Measurements from ENCODE around the gene DOCK2. TPM values are rescaled to one million over a fixed set of nuclear protein-coding genes. Genes with fewer than 3 reads are reported as not detected.

DOCK2 gene
- total and polyA plus RNA-seq, 2 donors, result 4.1 to 19.1 TPM

- H3K36me3 ChIP-seq (ENCODE audit: insufficient read depth), result no peaks in the 10 kb centered on the region
- no peak overlapping the region for H3K4me3 ChIP-seq (ENCODE audit: low read depth, low read length)
- no peaks in the 10 kb centered on the region for H3K4me1 ChIP-seq (ENCODE audit: insufficient read depth)
- H3K27ac ChIP-seq (ENCODE audit: low read depth), result no peak overlapping the region
- DNase-seq (ENCODE audit: extremely low spot score), result no peak
- 60% methylated on average over 4 of the region's 4 CpGs for WGBS
These were observed 225.3 kb downstream of the DOCK2 start for GRCh38 chr5:169862391-169862811.

- DNase-seq (ENCODE audit: extremely low spot score), result no peak
- 86% methylated on average over 1 of the region's 1 CpG for WGBS
- H3K4me1 ChIP-seq (ENCODE audit: insufficient read depth), result no peaks in the 10 kb centered on the region
- H3K36me3 ChIP-seq (ENCODE audit: insufficient read depth), result no peaks in the 10 kb centered on the region
- no peak overlapping the region for H3K27ac ChIP-seq (ENCODE audit: low read depth)
- no peak overlapping the region for H3K4me3 ChIP-seq (ENCODE audit: low read depth, low read length)
These were observed 227.4 kb downstream of the DOCK2 start for GRCh38 chr5:169864483-169864882.

GRCh38 chr5:169867347-169867746 is 230.3 kb downstream of the DOCK2 start:
- no peak for DNase-seq (ENCODE audit: extremely low spot score)
- H3K27ac ChIP-seq (ENCODE audit: low read depth), result no peak overlapping the region
- no peaks in the 10 kb centered on the region for H3K36me3 ChIP-seq (ENCODE audit: insufficient read depth)
- WGBS, result 95% methylated on average over 2 of the region's 2 CpGs
- no peak overlapping the region for H3K4me3 ChIP-seq (ENCODE audit: low read depth, low read length)
- no peaks in the 10 kb centered on the region for H3K4me1 ChIP-seq (ENCODE audit: insufficient read depth)

- no peak overlapping the region for H3K4me3 ChIP-seq (ENCODE audit: low read depth, low read length)
- no peak for DNase-seq (ENCODE audit: extremely low spot score)
- H3K36me3 ChIP-seq (ENCODE audit: insufficient read depth), result no peaks in the 10 kb centered on the region
- no peaks in the 10 kb centered on the region for H3K4me1 ChIP-seq (ENCODE audit: insufficient read depth)
- 87% methylated on average over 3 of the region's 3 CpGs for WGBS
- H3K27ac ChIP-seq (ENCODE audit: low read depth), result no peak overlapping the region
These were observed 232.0 kb downstream of the DOCK2 start for GRCh38 chr5:169869066-169869465.

GRCh38 chr5:169870211-169870610 is 233.1 kb downstream of the DOCK2 start:
- Histone ChIP-seq H3K4me3 (ENCODE audit: low read depth, low read length) (no peak overlapping the region), H3K4me1 (ENCODE audit: insufficient read depth) (no peaks in the 10 kb centered on the region), H3K36me3 (ENCODE audit: insufficient read depth) (no peaks in the 10 kb centered on the region), H3K27ac (ENCODE audit: low read depth) (no peak overlapping the region)
- 38% methylated on average over 2 of the region's 2 CpGs for WGBS
- no peak for DNase-seq (ENCODE audit: extremely low spot score)

GRCh38 chr5:169871826-169872490 is 234.9 kb downstream of the DOCK2 start:
- no peaks in the 10 kb centered on the region for H3K36me3 ChIP-seq (ENCODE audit: insufficient read depth)
- H3K27ac ChIP-seq (ENCODE audit: low read depth), result no peak overlapping the region
- DNase-seq (ENCODE audit: extremely low spot score), result no peak
- no peaks in the 10 kb centered on the region for H3K4me1 ChIP-seq (ENCODE audit: insufficient read depth)
- H3K4me3 ChIP-seq (ENCODE audit: low read depth, low read length), result no peak overlapping the region
- WGBS, result 76% methylated on average over 5 of the region's 5 CpGs

GRCh38 chr5:169873642-169874041 is 236.6 kb downstream of the DOCK2 start:
- Histone ChIP-seq H3K4me1 (ENCODE audit: insufficient read depth) (no peaks in the 10 kb centered on the region), H3K36me3 (ENCODE audit: insufficient read depth) (no peaks in the 10 kb centered on the region), H3K4me3 (ENCODE audit: low read depth, low read length) (no peak overlapping the region), H3K27ac (ENCODE audit: low read depth) (no peak overlapping the region)
- 57% methylated on average over 5 of the region's 5 CpGs for WGBS
- DNase-seq (ENCODE audit: extremely low spot score), result no peak

- no peaks in the 10 kb centered on the region for H3K36me3 ChIP-seq (ENCODE audit: insufficient read depth)
- no peak overlapping the region for H3K27ac ChIP-seq (ENCODE audit: low read depth)
- no peak for DNase-seq (ENCODE audit: extremely low spot score)
- no peak overlapping the region for H3K4me3 ChIP-seq (ENCODE audit: low read depth, low read length)
- no peaks in the 10 kb centered on the region for H3K4me1 ChIP-seq (ENCODE audit: insufficient read depth)
- 77% methylated on average over 4 of the region's 4 CpGs for WGBS
These were observed 237.5 kb downstream of the DOCK2 start for GRCh38 chr5:169874621-169875020.

GRCh38 chr5:169875091-169875728 is 238.1 kb downstream of the DOCK2 start:
- no peak overlapping the region for H3K27ac ChIP-seq (ENCODE audit: low read depth)
- WGBS, result 87% methylated on average over 8 of the region's 8 CpGs
- H3K36me3 ChIP-seq (ENCODE audit: insufficient read depth), result no peaks in the 10 kb centered on the region
- no peaks in the 10 kb centered on the region for H3K4me1 ChIP-seq (ENCODE audit: insufficient read depth)
- DNase-seq (ENCODE audit: extremely low spot score), result no peak
- H3K4me3 ChIP-seq (ENCODE audit: low read depth, low read length), result no peak overlapping the region

GRCh38 chr5:169875731-169876130 is 238.7 kb downstream of the DOCK2 start:
- 73% methylated on average over 4 of the region's 4 CpGs for WGBS
- no peaks in the 10 kb centered on the region for H3K4me1 ChIP-seq (ENCODE audit: insufficient read depth)
- no peak overlapping the region for H3K4me3 ChIP-seq (ENCODE audit: low read depth, low read length)
- DNase-seq (ENCODE audit: extremely low spot score), result no peak
- H3K27ac ChIP-seq (ENCODE audit: low read depth), result no peak overlapping the region
- H3K36me3 ChIP-seq (ENCODE audit: insufficient read depth), result no peaks in the 10 kb centered on the region

- Histone ChIP-seq H3K36me3 (ENCODE audit: insufficient read depth) (no peaks in the 10 kb centered on the region), H3K27ac (ENCODE audit: low read depth) (no peak overlapping the region), H3K4me1 (ENCODE audit: insufficient read depth) (no peaks in the 10 kb centered on the region), H3K4me3 (ENCODE audit: low read depth, low read length) (no peak overlapping the region)
- no peak for DNase-seq (ENCODE audit: extremely low spot score)
- WGBS, result 70% methylated on average over 1 of the region's 1 CpG
These were observed 239.3 kb downstream of the DOCK2 start for GRCh38 chr5:169876386-169876785.

- no peaks in the 10 kb centered on the region for H3K4me1 ChIP-seq (ENCODE audit: insufficient read depth)
- WGBS, result 80% methylated on average over 4 of the region's 4 CpGs
- H3K27ac ChIP-seq (ENCODE audit: low read depth), result no peak overlapping the region
- no peaks in the 10 kb centered on the region for H3K36me3 ChIP-seq (ENCODE audit: insufficient read depth)
- no peak overlapping the region for H3K4me3 ChIP-seq (ENCODE audit: low read depth, low read length)
- DNase-seq (ENCODE audit: extremely low spot score), result no peak
These were observed 243.1 kb downstream of the DOCK2 start for GRCh38 chr5:169880012-169880663.

- WGBS, result 87% methylated on average over 2 of the region's 2 CpGs
- no peaks in the 10 kb centered on the region for H3K4me1 ChIP-seq (ENCODE audit: insufficient read depth)
These were observed 243.7 kb downstream of the DOCK2 start for GRCh38 chr5:169880785-169881184.

GRCh38 chr5:169881702-169882303 is 244.7 kb downstream of the DOCK2 start:
- no peak overlapping the region for H3K4me3 ChIP-seq (ENCODE audit: low read depth, low read length)
- DNase-seq (ENCODE audit: extremely low spot score), result no peak
- H3K4me1 ChIP-seq (ENCODE audit: insufficient read depth), result no peaks in the 10 kb centered on the region
- H3K27ac ChIP-seq (ENCODE audit: low read depth), result no peak overlapping the region
- 84% methylated on average over 5 of the region's 5 CpGs for WGBS
- H3K36me3 ChIP-seq (ENCODE audit: insufficient read depth), result no peaks in the 10 kb centered on the region

More at GRCh38 chr5:169880785-169881184, 243.7 kb downstream of the DOCK2 start:
- Histone ChIP-seq H3K36me3 (ENCODE audit: insufficient read depth) (no peaks in the 10 kb centered on the region), H3K4me3 (ENCODE audit: low read depth, low read length) (no peak overlapping the region), H3K27ac (ENCODE audit: low read depth) (no peak overlapping the region)
- DNase-seq (ENCODE audit: extremely low spot score), result no peak

Data from urinary bladder (tissue), 4 donors.